ENCODE measurements around the gene ENOX1. TPM values are rescaled to one million over a fixed set of nuclear protein-coding genes. Genes with fewer than 3 reads are reported as not detected.

Gene ENOX1
- total RNA-seq, 1 donor from 2014 or later: 1.1 TPM

GRCh38 chr13:43285933-43286597 is 500.7 kb downstream of the ENOX1 start:
- Histone ChIP-seq H3F3A (ENCODE audit: low read depth) (no peaks in the 10 kb centered on the region), H3K9ac (no peak overlapping the region), H3K9me3 (ENCODE audit: low read depth) (no peaks in the 10 kb centered on the region), H3K27ac (no peak overlapping the region), H3K79me2 (ENCODE audit: low read depth) (no peaks in the 10 kb centered on the region), H2AFZ (replicated peaks) (no peak overlapping the region), H3K4me3 (no peak overlapping the region), H4K20me1 (ENCODE audit: low read depth) (no peaks in the 10 kb centered on the region), H3K4me2 (no peak overlapping the region), H3K27me3 (no peaks in the 10 kb centered on the region), H3K36me3 (no peaks in the 10 kb centered on the region), H3K4me1 (peaks cover 6% of the 10 kb centered on the region)
- Mint-ChIP-seq H3K4me1 (peaks cover 12% of the 10 kb centered on the region), H3K4me3 (no peak overlapping the region), H3K9me3 (no peaks in the 10 kb centered on the region), H3K27ac (peak overlapping the region; percentile 42), H3K36me3 (no peaks in the 10 kb centered on the region), H3K27me3 (ENCODE audit: insufficient read depth, low read depth) (no peaks in the 10 kb centered on the region)
- TF ChIP-seq EZH2 (IDR thresholded peaks at IDR 0.05) (no peak), EZH2phosphoT487 (IDR thresholded peaks at IDR 0.05) (no peak), CTCF (IDR thresholded peaks at IDR 0.05) (no peak)
- peak; percentile 63 for DNase-seq (ENCODE audit: low spot score)

- no peak overlapping the region for H3K9ac ChIP-seq
- Mint-ChIP-seq H3K4me3 (no peak overlapping the region), H3K4me1 (peaks cover 12% of the 10 kb centered on the region), H3K27ac (no peak overlapping the region), H3K9me3 (no peaks in the 10 kb centered on the region), H3K36me3 (no peaks in the 10 kb centered on the region), H3K27me3 (ENCODE audit: insufficient read depth, low read depth) (no peaks in the 10 kb centered on the region)
- H2AFZ ChIP-seq (replicated peaks): no peak overlapping the region
- H3K27me3 ChIP-seq: no peaks in the 10 kb centered on the region
- DNase-seq (ENCODE audit: low spot score): no peak
- H3K9me3 ChIP-seq (ENCODE audit: low read depth): no peaks in the 10 kb centered on the region
- TF ChIP-seq CTCF (IDR thresholded peaks at IDR 0.05) (no peak), EZH2 (IDR thresholded peaks at IDR 0.05) (no peak)
- peaks cover 6% of the 10 kb centered on the region for H3K4me1 ChIP-seq
- H3K36me3 ChIP-seq: no peaks in the 10 kb centered on the region
- H3K4me2 ChIP-seq: no peak overlapping the region
- H3K79me2 ChIP-seq (ENCODE audit: low read depth): no peaks in the 10 kb centered on the region
- H4K20me1 ChIP-seq (ENCODE audit: low read depth): no peaks in the 10 kb centered on the region
- H3K4me3 ChIP-seq: no peak overlapping the region
- H3F3A ChIP-seq (ENCODE audit: low read depth): no peaks in the 10 kb centered on the region
- H3K27ac ChIP-seq: no peak overlapping the region
Measured at GRCh38 chr13:43284162-43284561, 502.6 kb downstream of the ENOX1 start.

- H3K9me3 ChIP-seq (ENCODE audit: low read depth): no peaks in the 10 kb centered on the region
- no peaks in the 10 kb centered on the region for H3K36me3 Mint-ChIP-seq
Measured at GRCh38 chr13:43279696-43280095, 507.1 kb downstream of the ENOX1 start.

More at GRCh38 chr13:43279696-43280095, 507.1 kb downstream of the ENOX1 start:
- no peaks in the 10 kb centered on the region for H3K27me3 ChIP-seq
- peaks cover 37% of the 10 kb centered on the region for H3K4me1 Mint-ChIP-seq
- no peak overlapping the region for H2AFZ ChIP-seq (replicated peaks)
- no peaks in the 10 kb centered on the region for H4K20me1 ChIP-seq (ENCODE audit: low read depth)
- peaks cover 5% of the 10 kb centered on the region for H3K27me3 Mint-ChIP-seq (ENCODE audit: insufficient read depth, low read depth)
- DNase-seq (ENCODE audit: low spot score): no peak
- no peaks in the 10 kb centered on the region for H3K36me3 ChIP-seq
- H3K27ac ChIP-seq: no peak overlapping the region
- H3K4me3 Mint-ChIP-seq: no peak overlapping the region
- H3K4me3 ChIP-seq: no peak overlapping the region
- H3K27ac Mint-ChIP-seq: no peak overlapping the region
- no peak overlapping the region for H3K9ac ChIP-seq
- H3K9me3 Mint-ChIP-seq: no peaks in the 10 kb centered on the region
- no peaks in the 10 kb centered on the region for H3F3A ChIP-seq (ENCODE audit: low read depth)
- no peak overlapping the region for H3K4me2 ChIP-seq
- no peak for TF ChIP-seq CTCF (IDR thresholded peaks at IDR 0.05)
- no peak for TF ChIP-seq EZH2 (IDR thresholded peaks at IDR 0.05)
- no peak for TF ChIP-seq EZH2phosphoT487 (IDR thresholded peaks at IDR 0.05)
- H3K79me2 ChIP-seq (ENCODE audit: low read depth): no peaks in the 10 kb centered on the region
- no peaks in the 10 kb centered on the region for H3K4me1 ChIP-seq
